Ecto neural progenitor cell (in vitro differentiated cells): Measurements from ENCODE around the gene U2AF1.
A peak's percentile ranks its signal among the peaks of the same experiment; 100 is the strongest.
"Not testable (repeated sequence)": the region's sequence is repeated elsewhere in the genome, so short reads cannot be mapped to it uniquely, and the experiment has no call there.

ENCODE experiments used
- DNase-seq: peaks from one replicate; pipeline ENCODE4 v3.0.0-alpha.2; 2018; ENCODE audit warnings: low spot score

Gene U2AF1

DNA sequence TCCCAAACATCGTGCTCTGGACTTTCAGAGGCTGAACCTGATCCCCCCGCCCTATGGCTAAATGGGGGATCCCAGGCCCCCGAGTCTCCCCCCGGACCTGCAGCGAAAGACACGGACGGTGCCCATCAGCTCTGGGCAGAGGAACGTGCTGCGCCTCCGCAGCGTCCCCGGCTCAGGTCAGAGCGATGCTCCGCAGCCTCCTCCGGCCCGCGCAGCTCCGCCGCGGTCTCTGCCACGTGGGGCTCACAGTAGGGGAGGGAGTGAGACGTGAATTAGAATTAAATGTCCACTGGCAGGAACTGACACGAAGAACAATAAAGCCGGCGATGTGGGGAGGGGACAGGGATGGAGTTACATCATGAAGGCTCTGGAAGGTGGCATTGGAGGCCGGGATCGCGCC is 30.7 kb downstream of the U2AF1 start:
- DNase-seq = not testable (repeated sequence)

DNA sequence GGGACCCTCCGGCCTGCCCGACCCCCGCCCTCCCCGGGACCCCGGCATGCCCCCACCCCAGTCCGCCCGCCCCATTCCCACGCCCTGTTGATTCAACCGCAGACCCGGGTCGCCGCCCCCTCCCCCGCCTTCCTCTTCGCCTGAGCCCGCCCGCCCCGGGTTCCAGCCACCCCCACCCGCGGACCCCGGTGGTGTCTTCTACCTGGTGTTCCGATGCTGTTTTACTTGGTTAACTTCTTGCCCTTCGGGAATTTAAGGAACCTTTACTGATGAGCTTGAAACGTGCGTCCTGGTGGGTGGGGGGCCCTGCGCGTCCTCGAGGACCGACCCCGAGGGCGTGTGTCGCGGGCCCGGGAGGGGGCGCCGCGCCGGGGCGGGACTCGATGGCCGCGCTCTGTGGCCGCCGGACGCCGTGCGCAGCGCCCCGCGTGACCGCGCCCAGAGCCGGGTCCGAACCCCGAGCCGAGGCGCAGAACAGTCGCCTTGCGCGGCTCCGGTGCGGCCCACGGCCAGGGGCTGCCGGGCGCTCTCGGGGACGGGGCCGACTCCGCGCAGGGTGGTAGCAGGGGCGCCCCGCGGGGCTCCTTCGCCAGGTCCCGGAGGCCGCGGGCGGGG is 31.2 kb downstream of the U2AF1 start:
- DNase-seq = not testable (repeated sequence)

- DNase-seq = not testable (repeated sequence)
Measured at GRCh38 chr21:43075170-43076022, 32.0 kb downstream of the U2AF1 start, which contains the start of gene CBS. Gene CBS, minus strand, starts transcription at chr21:43075835. Its CDS starts 3,642 bp downstream, at chr21:43072193.

GRCh38 chr21:43074401-43075169 is 32.8 kb downstream of the U2AF1 start:
- DNase-seq = not testable (repeated sequence)

- not testable (repeated sequence) for DNase-seq
Measured at GRCh38 chr21:43072742-43073141, 34.6 kb downstream of the U2AF1 start.

DNA sequence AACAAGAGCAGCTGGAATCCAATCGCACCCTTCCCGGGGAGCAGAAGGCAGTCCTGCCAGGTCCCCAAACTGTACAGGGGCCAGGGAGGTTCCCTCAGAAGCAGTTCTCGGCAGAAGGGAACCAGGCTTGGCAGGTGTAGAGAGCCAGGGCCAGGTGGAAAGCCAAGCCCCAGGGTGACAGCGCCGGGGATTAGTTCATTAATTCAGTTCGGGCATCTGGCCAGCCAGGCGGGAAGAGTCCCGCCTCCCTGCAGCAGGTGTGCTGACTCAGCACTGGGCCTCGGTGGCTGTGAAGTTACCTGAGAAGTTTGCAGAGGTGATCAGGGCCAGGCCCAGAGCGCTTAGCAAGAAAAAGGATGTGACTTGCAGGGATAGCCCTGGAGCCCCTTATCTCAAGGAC is 37.7 kb downstream of the U2AF1 start:
- not testable (repeated sequence) for DNase-seq

GRCh38 chr21:43068065-43068464 is 39.3 kb downstream of the U2AF1 start:
- DNase-seq = not testable (repeated sequence)

GRCh38 chr21:43066690-43067089 is 40.7 kb downstream of the U2AF1 start:
- DNase-seq = not testable (repeated sequence)

DNA sequence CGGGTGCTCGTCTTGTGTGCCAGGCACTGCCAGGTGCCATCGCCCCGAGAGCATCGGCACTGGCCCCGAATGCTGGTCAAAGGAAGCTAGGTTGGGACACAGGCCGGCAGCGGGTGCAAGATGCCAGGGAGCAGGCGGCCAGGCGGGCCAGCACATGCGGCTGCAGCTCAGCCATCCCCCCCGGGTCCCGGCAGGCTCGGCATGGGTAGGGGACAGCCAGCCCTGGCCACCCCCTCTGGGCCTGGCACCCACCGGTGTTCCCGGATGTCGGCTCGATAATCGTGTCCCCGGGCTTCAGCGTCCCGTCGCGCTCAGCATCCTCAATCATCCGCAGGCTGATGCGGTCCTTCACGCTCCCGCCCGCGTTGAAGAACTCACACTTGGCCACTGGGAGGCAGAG is 41.4 kb downstream of the U2AF1 start:
- not testable (repeated sequence) for DNase-seq

- not testable (repeated sequence) for DNase-seq
Measured at GRCh38 chr21:43064265-43064917, 43.0 kb downstream of the U2AF1 start.

- not testable (repeated sequence) for DNase-seq
Measured at GRCh38 chr21:43062955-43063664, 44.3 kb downstream of the U2AF1 start.

GRCh38 chr21:43053112-43053511 is 54.3 kb downstream of the U2AF1 start:
- not testable (repeated sequence) for DNase-seq

GRCh38 chr21:43045876-43046821 is 61.2 kb downstream of the U2AF1 start:
- peak; percentile 9 for DNase-seq

DNA sequence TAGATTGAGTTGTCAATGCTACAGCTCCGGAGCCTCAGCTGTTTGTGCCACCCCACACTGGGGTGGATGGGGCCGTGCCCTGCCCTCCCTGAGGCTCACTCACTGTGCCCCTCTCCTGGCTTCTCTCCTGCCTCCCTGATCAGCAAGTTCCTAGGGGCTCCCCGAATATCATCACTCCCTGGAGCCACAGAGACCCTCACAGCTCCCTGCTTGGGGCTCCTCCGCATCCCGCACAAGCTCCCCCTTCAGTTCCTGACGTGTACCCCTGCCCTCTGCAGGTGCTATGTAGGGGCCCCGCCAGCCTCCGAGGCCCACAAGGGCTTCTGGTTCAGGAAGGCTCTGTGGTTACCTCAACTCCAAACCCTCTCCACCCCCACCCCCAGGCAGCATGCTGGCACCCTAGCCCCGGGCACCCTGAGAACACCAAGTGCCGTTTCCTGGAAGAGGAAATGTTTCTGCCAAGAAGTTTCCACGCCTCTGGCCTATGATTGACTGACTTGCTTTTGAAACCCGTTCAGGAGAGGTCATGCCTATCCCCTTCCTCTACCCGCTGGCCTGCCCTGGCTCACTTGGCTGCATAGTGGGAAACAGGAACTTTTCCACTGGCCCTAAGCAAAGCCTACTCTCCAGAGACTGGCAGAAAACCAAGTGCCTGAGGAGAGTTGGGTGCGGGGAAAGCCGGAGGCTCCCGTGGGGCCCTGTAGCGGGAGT is 62.0 kb downstream of the U2AF1 start:
- not testable (repeated sequence) for DNase-seq

GRCh38 chr21:43044547-43044946 is 62.8 kb downstream of the U2AF1 start:
- not testable (repeated sequence) for DNase-seq

DNA sequence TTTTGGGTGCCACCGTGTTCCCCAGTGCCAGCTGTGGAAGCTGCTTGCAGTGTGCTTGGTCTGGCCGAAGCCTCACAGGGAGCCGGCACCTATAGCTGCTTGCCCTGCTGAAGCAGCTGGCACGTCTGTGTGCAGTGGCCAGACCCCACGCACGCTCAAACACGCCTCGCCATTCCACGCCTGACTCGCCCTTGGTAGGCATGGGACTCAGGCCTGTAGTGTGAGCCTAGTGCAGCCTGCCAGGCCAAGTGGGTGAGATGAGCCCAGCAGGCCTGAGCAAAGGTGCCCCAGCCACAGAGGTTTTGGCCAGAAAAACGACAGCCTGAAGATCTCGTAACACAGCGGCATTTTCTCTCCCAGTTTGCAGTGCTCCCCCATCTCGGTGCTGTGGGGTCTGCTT is 64.1 kb downstream of the U2AF1 start:
- DNase-seq = not testable (repeated sequence)
